ENCODE measurements around the gene PNLIP. TPM values are rescaled to one million over a fixed set of nuclear protein-coding genes. Genes with fewer than 3 reads are reported as not detected.

Gene PNLIP
- polyA plus RNA-seq, 1 of the 3 experiments (the other 2 are of a cell fraction) = not detected

DNA sequence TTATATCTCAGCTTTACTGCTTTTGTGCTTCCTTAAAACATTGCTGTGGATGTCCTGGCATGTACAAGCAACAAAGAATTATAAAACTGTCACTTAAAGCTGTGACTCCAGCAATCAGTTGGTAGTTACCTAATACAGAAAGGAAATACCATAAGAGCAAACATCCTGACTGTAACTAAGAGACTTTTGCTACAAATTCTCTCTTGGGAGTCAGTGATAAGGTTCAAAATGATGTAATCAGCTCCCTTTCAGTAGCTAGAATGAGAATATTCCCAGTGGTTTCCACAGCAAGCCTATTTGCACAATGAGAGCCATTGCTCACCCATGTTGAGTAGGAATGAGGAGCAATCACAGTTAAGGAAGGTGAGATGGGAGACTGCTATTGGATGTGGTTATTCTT lies 52.6 kb downstream of the PNLIP start:
- Histone ChIP-seq H3K9me2 (no peaks in the 10 kb centered on the region), H4K20me1 (ENCODE audit: insufficient read depth) (no peaks in the 10 kb centered on the region), H3K36me3 (replicated peaks in 1 of 2; ENCODE audit: control insufficient read depth in 1 of 2, insufficient read depth in 2 of 2, low read length in 1 of 2) (no peaks in the 10 kb centered on the region), H3K9ac (no peak overlapping the region), H3F3A (replicated peaks; ENCODE audit: insufficient read depth) (no peaks in the 10 kb centered on the region), H3K27ac (ENCODE audit: low read depth in 2 of 2, low read length in 1 of 2) (no peak overlapping the region), H3K27me3 (ENCODE audit: insufficient read depth) (no peaks in the 10 kb centered on the region), H3K4me2 (no peak overlapping the region), H3K4me3 (ENCODE audit: low read depth in 2 of 2, low read length in 1 of 2) (no peak overlapping the region), H3K9me3 (no peaks in the 10 kb centered on the region), H3K4me1 (ENCODE audit: control insufficient read depth in 1 of 2, insufficient read depth in 2 of 2, low read depth in 1 of 2, low read length in 1 of 2) (no peaks in the 10 kb centered on the region), H2AFZ (ENCODE audit: low read depth) (no peak overlapping the region), H3K79me2 (ENCODE audit: insufficient read depth) (no peaks in the 10 kb centered on the region)
- no peak for DNase-seq
- CTCF ChIA-PET = interaction anchor here (0.7 to 1.2 kb wide), 3 partner anchors 30 to 578 kb away, joined by 3 to 4 read pairs (median 4); no protein-coding TSS in a partner anchor
- no peak for TF ChIP-seq EZH2phosphoT487 (IDR thresholded peaks at IDR 0.05; ENCODE audit: borderline replicate concordance, low read depth)
- no peak for TF ChIP-seq RAD21 (IDR thresholded peaks at IDR 0.05; ENCODE audit: low read length)
- no peak for TF ChIP-seq NFIC (IDR thresholded peaks at IDR 0.05; ENCODE audit: borderline replicate concordance)
- TF ChIP-seq, protein P1, sequence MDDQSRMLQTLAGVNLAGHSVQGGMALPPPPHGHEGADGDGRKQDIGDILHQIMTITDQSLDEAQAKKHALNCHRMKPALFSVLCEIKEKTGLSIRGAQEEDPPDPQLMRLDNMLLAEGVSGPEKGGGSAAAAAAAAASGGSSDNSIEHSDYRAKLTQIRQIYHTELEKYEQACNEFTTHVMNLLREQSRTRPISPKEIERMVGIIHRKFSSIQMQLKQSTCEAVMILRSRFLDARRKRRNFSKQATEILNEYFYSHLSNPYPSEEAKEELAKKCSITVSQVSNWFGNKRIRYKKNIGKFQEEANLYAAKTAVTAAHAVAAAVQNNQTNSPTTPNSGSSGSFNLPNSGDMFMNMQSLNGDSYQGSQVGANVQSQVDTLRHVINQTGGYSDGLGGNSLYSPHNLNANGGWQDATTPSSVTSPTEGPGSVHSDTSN (IDR thresholded peaks at IDR 0.05) = no peak
- no peak for TF ChIP-seq RCOR1 (IDR thresholded peaks at IDR 0.05; ENCODE audit: low read length)
- TF ChIP-seq, protein P2, sequence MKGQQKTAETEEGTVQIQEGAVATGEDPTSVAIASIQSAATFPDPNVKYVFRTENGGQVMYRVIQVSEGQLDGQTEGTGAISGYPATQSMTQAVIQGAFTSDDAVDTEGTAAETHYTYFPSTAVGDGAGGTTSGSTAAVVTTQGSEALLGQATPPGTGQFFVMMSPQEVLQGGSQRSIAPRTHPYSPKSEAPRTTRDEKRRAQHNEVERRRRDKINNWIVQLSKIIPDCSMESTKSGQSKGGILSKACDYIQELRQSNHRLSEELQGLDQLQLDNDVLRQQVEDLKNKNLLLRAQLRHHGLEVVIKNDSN (IDR thresholded peaks at IDR 0.05; ENCODE audit: borderline replicate concordance, low read depth) = no peak
- POLR2A ChIA-PET = no interaction called here

DNA sequence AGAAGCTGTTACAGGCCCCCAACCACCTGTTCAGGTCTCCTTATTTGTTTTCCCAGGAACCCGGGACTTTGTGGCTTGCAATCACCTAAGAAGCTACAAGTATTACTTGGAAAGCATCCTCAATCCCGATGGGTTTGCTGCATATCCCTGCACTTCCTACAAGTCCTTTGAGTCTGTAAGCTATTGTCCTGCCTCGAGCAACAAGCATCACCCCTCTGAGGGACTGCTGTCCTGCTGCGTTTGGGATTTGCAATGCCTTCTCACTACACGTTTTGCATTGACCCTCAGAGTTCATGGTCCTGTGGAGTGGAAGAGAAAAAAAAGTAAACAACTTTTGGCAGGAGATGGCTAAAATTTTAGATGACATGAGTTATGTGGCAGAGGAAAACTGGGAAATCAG lies 54.3 kb downstream of the PNLIP start:
- no peak for DNase-seq
- Histone ChIP-seq H3K36me3 (replicated peaks in 1 of 2; ENCODE audit: control insufficient read depth in 1 of 2, insufficient read depth in 2 of 2, low read length in 1 of 2) (no peaks in the 10 kb centered on the region), H3F3A (replicated peaks; ENCODE audit: insufficient read depth) (no peaks in the 10 kb centered on the region), H3K27ac (ENCODE audit: low read depth in 2 of 2, low read length in 1 of 2) (no peak overlapping the region), H3K9ac (no peak overlapping the region), H3K9me2 (no peaks in the 10 kb centered on the region), H3K27me3 (ENCODE audit: insufficient read depth) (no peaks in the 10 kb centered on the region), H3K4me2 (no peak overlapping the region), H4K20me1 (ENCODE audit: insufficient read depth) (no peaks in the 10 kb centered on the region), H3K4me1 (ENCODE audit: control insufficient read depth in 1 of 2, insufficient read depth in 2 of 2, low read depth in 1 of 2, low read length in 1 of 2) (no peaks in the 10 kb centered on the region), H3K4me3 (ENCODE audit: low read depth in 2 of 2, low read length in 1 of 2) (no peak overlapping the region), H3K9me3 (no peaks in the 10 kb centered on the region), H2AFZ (ENCODE audit: low read depth) (no peak overlapping the region), H3K79me2 (ENCODE audit: insufficient read depth) (no peaks in the 10 kb centered on the region)
- WGBS (ENCODE audit: low lambda C conversion rate) = 16% methylated on average over 5 of the region's 5 CpGs
- ChIA-PET POLR2A (no interaction called here), CTCF (interaction anchor here (0.8 to 1.3 kb wide), 3 partner anchors 8 to 568 kb away, joined by 3 read pairs; no protein-coding TSS in a partner anchor)
- TF ChIP-seq, protein P3, sequence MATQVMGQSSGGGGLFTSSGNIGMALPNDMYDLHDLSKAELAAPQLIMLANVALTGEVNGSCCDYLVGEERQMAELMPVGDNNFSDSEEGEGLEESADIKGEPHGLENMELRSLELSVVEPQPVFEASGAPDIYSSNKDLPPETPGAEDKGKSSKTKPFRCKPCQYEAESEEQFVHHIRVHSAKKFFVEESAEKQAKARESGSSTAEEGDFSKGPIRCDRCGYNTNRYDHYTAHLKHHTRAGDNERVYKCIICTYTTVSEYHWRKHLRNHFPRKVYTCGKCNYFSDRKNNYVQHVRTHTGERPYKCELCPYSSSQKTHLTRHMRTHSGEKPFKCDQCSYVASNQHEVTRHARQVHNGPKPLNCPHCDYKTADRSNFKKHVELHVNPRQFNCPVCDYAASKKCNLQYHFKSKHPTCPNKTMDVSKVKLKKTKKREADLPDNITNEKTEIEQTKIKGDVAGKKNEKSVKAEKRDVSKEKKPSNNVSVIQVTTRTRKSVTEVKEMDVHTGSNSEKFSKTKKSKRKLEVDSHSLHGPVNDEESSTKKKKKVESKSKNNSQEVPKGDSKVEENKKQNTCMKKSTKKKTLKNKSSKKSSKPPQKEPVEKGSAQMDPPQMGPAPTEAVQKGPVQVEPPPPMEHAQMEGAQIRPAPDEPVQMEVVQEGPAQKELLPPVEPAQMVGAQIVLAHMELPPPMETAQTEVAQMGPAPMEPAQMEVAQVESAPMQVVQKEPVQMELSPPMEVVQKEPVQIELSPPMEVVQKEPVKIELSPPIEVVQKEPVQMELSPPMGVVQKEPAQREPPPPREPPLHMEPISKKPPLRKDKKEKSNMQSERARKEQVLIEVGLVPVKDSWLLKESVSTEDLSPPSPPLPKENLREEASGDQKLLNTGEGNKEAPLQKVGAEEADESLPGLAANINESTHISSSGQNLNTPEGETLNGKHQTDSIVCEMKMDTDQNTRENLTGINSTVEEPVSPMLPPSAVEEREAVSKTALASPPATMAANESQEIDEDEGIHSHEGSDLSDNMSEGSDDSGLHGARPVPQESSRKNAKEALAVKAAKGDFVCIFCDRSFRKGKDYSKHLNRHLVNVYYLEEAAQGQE (IDR thresholded peaks at IDR 0.05; ENCODE audit: low read depth, low read length) = no peak
- TF ChIP-seq TAF1 (IDR thresholded peaks at IDR 0.05; ENCODE audit: borderline replicate concordance, low read depth, low read length) (no peak), FOXJ3 (CRISPR knock-in tag; IDR thresholded peaks at IDR 0.05) (no peak), MEF2A (IDR thresholded peaks at IDR 0.05; ENCODE audit: borderline replicate concordance, low read depth) (no peak), GATA2 (CRISPR knock-in tag; IDR thresholded peaks at IDR 0.05) (no peak), TCF12 (IDR thresholded peaks at IDR 0.05) (no peak), TEAD4 (IDR thresholded peaks at IDR 0.05; ENCODE audit: borderline replicate concordance, insufficient read depth) (no peak), YY1 (IDR thresholded peaks at IDR 0.05; ENCODE audit: low read depth) (no peak), NRF1 (IDR thresholded peaks at IDR 0.05; ENCODE audit: low read depth, low read length) (no peak), SIN3A (IDR thresholded peaks at IDR 0.05; ENCODE audit: borderline replicate concordance, low read depth, low read length) (no peak), GABPA (IDR thresholded peaks at IDR 0.05; ENCODE audit: low read depth) (no peak), EP300 (IDR thresholded peaks at IDR 0.05; ENCODE audit: borderline replicate concordance in 1 of 2, low read depth in 1 of 2, low read length in 1 of 2) (no peak), FOXM1 (IDR thresholded peaks at IDR 0.05; ENCODE audit: low read depth) (no peak), RAD21 (IDR thresholded peaks at IDR 0.05; ENCODE audit: low read length) (no peak)
- TF ChIP-seq, protein P1 (IDR thresholded peaks at IDR 0.05) = no peak
- TF ChIP-seq, protein P4, sequence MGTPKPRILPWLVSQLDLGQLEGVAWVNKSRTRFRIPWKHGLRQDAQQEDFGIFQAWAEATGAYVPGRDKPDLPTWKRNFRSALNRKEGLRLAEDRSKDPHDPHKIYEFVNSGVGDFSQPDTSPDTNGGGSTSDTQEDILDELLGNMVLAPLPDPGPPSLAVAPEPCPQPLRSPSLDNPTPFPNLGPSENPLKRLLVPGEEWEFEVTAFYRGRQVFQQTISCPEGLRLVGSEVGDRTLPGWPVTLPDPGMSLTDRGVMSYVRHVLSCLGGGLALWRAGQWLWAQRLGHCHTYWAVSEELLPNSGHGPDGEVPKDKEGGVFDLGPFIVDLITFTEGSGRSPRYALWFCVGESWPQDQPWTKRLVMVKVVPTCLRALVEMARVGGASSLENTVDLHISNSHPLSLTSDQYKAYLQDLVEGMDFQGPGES (IDR thresholded peaks at IDR 0.05; ENCODE audit: low read depth, low read length) = no peak
